ENCODE measurements around the gene RBCK1. TPM values are rescaled to one million over a fixed set of nuclear protein-coding genes. Genes with fewer than 3 reads are reported as not detected.

RBCK1 gene
- total and polyA plus RNA-seq, 2 experiments from 2014 or later: 72.3 to 129 TPM

GRCh38 chr20:481167-481566, 73.1 kb downstream of the RBCK1 start:
- H2AFZ ChIP-seq: no peak overlapping the region
- in situ Hi-C loops (cut with MboI): no loop called here
- peaks cover 36% of the 10 kb centered on the region for H3F3A ChIP-seq (ENCODE audit: insufficient read depth)
- DNase-seq: no peak
- H3K27ac ChIP-seq: no peak overlapping the region
- H3K4me2 ChIP-seq (ENCODE audit: unreplicated experiment): no peak overlapping the region
- H3K9me3 ChIP-seq (ENCODE audit: low read depth): no peaks in the 10 kb centered on the region
- no peaks in the 10 kb centered on the region for H3K79me2 ChIP-seq (ENCODE audit: insufficient read depth)
- H3K27me3 ChIP-seq (replicated peaks; ENCODE audit: insufficient read depth): no peaks in the 10 kb centered on the region
- H4K20me1 ChIP-seq (ENCODE audit: insufficient read depth): no peaks in the 10 kb centered on the region
- no peak overlapping the region for H3K9ac ChIP-seq
- H3K4me3 ChIP-seq: no peak overlapping the region
- TF ChIP-seq EZH2 (IDR thresholded peaks at IDR 0.05; ENCODE audit: insufficient read depth, poor library complexity, severe bottlenecking) (no peak), EZH2phosphoT487 (IDR thresholded peaks at IDR 0.05; ENCODE audit: insufficient read depth, low read depth) (no peak)
- peaks cover 10% of the 10 kb centered on the region for H3K4me1 ChIP-seq (ENCODE audit: insufficient read depth)
- no peaks in the 10 kb centered on the region for H3K9me2 ChIP-seq (ENCODE audit: insufficient read depth)
- H3K36me3 ChIP-seq (ENCODE audit: low read depth): peaks cover 44% of the 10 kb centered on the region
- 100% methylated on average over 1 of the region's 1 CpG for WGBS, 2 experiments (ENCODE audit: low coverage in 1 of 2, low lambda C conversion rate in 2 of 2, missing lambda C conversion rate in 2 of 2)

Small RNA genes lying within 50 kb of the gene (small RNA-seq; reads per million reads assigned to genes)
- not detected for gene RF00019 (ENCODE audit: low read depth, low replicate concordance)

Other genes starting within 250 kb of the RBCK1 start
- gene DEFB128, start 218.6 kb upstream of the RBCK1 start, total RNA-seq (2014; rRNA removed; shearing (Covaris generic)): not detected in 2 replicates
- gene DEFB128, start 218.6 kb upstream of the RBCK1 start, polyA plus RNA-seq (2016; fragmentation: Nextera tagmentation; extraction: Ambion mirVana): not detected in 2 replicates
- gene DEFB129, start 181.0 kb upstream of the RBCK1 start, total RNA-seq (2014; rRNA removed; shearing (Covaris generic)): not detected in 2 replicates
- gene DEFB129, start 181.0 kb upstream of the RBCK1 start, polyA plus RNA-seq (2016; fragmentation: Nextera tagmentation; extraction: Ambion mirVana): not detected in 2 replicates
- gene DEFB132, start 150.6 kb upstream of the RBCK1 start, total RNA-seq (2014; rRNA removed; shearing (Covaris generic)): not detected in 2 replicates
- not detected in 2 replicates for gene DEFB132, start 150.6 kb upstream of the RBCK1 start, polyA plus RNA-seq (2016; fragmentation: Nextera tagmentation; extraction: Ambion mirVana)
- 0.32 TPM in 1 of 2 replicates, not detected in the other for gene C20orf96, start 117.5 kb upstream of the RBCK1 start, total RNA-seq (2014; rRNA removed; shearing (Covaris generic))
- 4.0 and 4.5 TPM in 2 replicates for gene C20orf96, start 117.5 kb upstream of the RBCK1 start, polyA plus RNA-seq (2016; fragmentation: Nextera tagmentation; extraction: Ambion mirVana)
- gene ZCCHC3, start 110.7 kb upstream of the RBCK1 start, total RNA-seq (2014; rRNA removed; shearing (Covaris generic)): 13.8 and 14.8 TPM in 2 replicates
- gene ZCCHC3, start 110.7 kb upstream of the RBCK1 start, polyA plus RNA-seq (2016; fragmentation: Nextera tagmentation; extraction: Ambion mirVana): 4.1 and 5.3 TPM in 2 replicates
- 7.5 and 7.7 TPM in 2 replicates for gene SOX12, start 82.7 kb upstream of the RBCK1 start, total RNA-seq (2014; rRNA removed; shearing (Covaris generic))
- 2.0 and 2.1 TPM in 2 replicates for gene SOX12, start 82.7 kb upstream of the RBCK1 start, polyA plus RNA-seq (2016; fragmentation: Nextera tagmentation; extraction: Ambion mirVana)
- 58.8 and 76.8 TPM in 2 replicates for gene NRSN2, start 61.2 kb upstream of the RBCK1 start, total RNA-seq (2014; rRNA removed; shearing (Covaris generic))
- 76.7 and 78.2 TPM in 2 replicates for gene NRSN2, start 61.2 kb upstream of the RBCK1 start, polyA plus RNA-seq (2016; fragmentation: Nextera tagmentation; extraction: Ambion mirVana)
- 88.5 and 99.2 TPM in 2 replicates for gene TRIB3, start 27.5 kb upstream of the RBCK1 start, total RNA-seq (2014; rRNA removed; shearing (Covaris generic))
- gene TRIB3, start 27.5 kb upstream of the RBCK1 start, polyA plus RNA-seq (2016; fragmentation: Nextera tagmentation; extraction: Ambion mirVana): 63.0 and 66.1 TPM in 2 replicates
- gene TBC1D20, start 54.2 kb downstream of the RBCK1 start, total RNA-seq (2014; rRNA removed; shearing (Covaris generic)): 43.3 and 51.4 TPM in 2 replicates
- gene TBC1D20, start 54.2 kb downstream of the RBCK1 start, polyA plus RNA-seq (2016; fragmentation: Nextera tagmentation; extraction: Ambion mirVana): 31.0 and 33.0 TPM in 2 replicates
- 98.8 and 110 TPM in 2 replicates for gene CSNK2A1, start 135.5 kb downstream of the RBCK1 start, total RNA-seq (2014; rRNA removed; shearing (Covaris generic))
- 69.0 and 74.4 TPM in 2 replicates for gene CSNK2A1, start 135.5 kb downstream of the RBCK1 start, polyA plus RNA-seq (2016; fragmentation: Nextera tagmentation; extraction: Ambion mirVana)
- gene TCF15, start 202.0 kb downstream of the RBCK1 start, total RNA-seq (2014; rRNA removed; shearing (Covaris generic)): not detected in 2 replicates
- gene TCF15, start 202.0 kb downstream of the RBCK1 start, polyA plus RNA-seq (2016; fragmentation: Nextera tagmentation; extraction: Ambion mirVana): not detected in 2 replicates
- gene SRXN1, start 244.9 kb downstream of the RBCK1 start, total RNA-seq (2014; rRNA removed; shearing (Covaris generic)): 83.3 and 94.1 TPM in 2 replicates
- 57.8 and 58.6 TPM in 2 replicates for gene SRXN1, start 244.9 kb downstream of the RBCK1 start, polyA plus RNA-seq (2016; fragmentation: Nextera tagmentation; extraction: Ambion mirVana)

All from GM23248 (cell line).